DOHH2 (cell line): ENCODE data around the gene KRT17.
"Not testable (repeated sequence)": the region's sequence is repeated elsewhere in the genome, so short reads cannot be mapped to it uniquely, and the experiment has no call there.

Experiments used
- EZH2phosphoT487 ChIP-seq: fragments of 200-600 bp; sonication (generic); IDR thresholded peaks from 2 replicates; pipeline ENCODE4 v1.6.1; 2017; ENCODE audit warnings: borderline replicate concordance, mild to moderate bottlenecking, antibody characterized with exemption, low read length, moderate library complexity, mixed read lengths
- TF ChIP-seq, protein P1 (sequence below): fragments of 200-600 bp; sonication (generic); IDR thresholded peaks from one replicate; pipeline ENCODE4 v1.5.1; 2014; ENCODE audit warnings: antibody characterized with exemption, mild to moderate bottlenecking, low read depth, low read length; ENCODE audit not compliant: poor library complexity, severe bottlenecking

GRCh38 chr17:41626028-41626913, 1.9 kb upstream of the KRT17 start:
- TF ChIP-seq, protein P1, sequence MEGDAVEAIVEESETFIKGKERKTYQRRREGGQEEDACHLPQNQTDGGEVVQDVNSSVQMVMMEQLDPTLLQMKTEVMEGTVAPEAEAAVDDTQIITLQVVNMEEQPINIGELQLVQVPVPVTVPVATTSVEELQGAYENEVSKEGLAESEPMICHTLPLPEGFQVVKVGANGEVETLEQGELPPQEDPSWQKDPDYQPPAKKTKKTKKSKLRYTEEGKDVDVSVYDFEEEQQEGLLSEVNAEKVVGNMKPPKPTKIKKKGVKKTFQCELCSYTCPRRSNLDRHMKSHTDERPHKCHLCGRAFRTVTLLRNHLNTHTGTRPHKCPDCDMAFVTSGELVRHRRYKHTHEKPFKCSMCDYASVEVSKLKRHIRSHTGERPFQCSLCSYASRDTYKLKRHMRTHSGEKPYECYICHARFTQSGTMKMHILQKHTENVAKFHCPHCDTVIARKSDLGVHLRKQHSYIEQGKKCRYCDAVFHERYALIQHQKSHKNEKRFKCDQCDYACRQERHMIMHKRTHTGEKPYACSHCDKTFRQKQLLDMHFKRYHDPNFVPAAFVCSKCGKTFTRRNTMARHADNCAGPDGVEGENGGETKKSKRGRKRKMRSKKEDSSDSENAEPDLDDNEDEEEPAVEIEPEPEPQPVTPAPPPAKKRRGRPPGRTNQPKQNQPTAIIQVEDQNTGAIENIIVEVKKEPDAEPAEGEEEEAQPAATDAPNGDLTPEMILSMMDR: not testable (repeated sequence)
- TF ChIP-seq EZH2phosphoT487: not testable (repeated sequence)
